HG03135 (cell line): ENCODE results near the gene ITIH5.

Source experiments
- ATAC-seq: cut with Tn5 transposase; IDR thresholded peaks from one replicate; pipeline ENCODE4 v1.9.1; 2021; ENCODE audit warnings: mild to moderate bottlenecking, moderate library complexity; ENCODE audit not compliant: unreplicated experiment

Gene ITIH5

DNA sequence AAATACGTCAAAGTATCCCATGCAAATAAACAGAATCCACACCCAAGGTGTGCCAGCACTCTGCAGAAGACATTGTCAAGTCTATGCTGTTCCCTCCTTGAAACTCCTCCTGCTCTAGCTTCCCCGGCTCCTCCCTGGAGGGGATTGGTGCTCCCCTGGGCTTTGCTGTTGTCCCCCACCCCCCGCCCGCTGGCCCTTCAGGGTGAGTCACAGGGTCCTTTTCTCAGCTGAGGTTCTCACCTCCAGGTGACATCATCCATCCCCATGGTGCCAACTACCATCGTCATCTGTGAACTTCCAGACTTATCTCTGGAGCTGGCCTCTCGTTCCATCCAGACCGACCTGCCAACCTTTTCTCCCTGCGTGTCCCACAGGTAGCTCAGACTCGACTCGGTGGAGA lies 77.0 kb downstream of the ITIH5 start:
- no peak for ATAC-seq

DNA sequence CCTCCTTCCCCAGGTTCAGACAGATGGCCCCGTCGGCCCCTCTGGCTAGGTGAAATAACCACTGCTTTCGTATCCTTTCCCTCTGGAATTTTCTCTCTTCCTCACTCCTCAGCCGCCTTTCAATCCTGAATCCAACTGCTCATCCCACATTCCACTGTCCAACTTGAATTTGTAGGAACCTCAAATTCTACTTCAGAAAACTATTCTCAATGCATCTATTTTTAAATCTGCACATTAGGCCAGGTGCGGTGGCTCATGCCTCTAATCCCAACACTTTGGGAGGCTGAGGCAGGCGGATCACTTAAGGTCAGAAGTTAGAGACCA lies 78.9 kb downstream of the ITIH5 start:
- ATAC-seq = no peak

DNA sequence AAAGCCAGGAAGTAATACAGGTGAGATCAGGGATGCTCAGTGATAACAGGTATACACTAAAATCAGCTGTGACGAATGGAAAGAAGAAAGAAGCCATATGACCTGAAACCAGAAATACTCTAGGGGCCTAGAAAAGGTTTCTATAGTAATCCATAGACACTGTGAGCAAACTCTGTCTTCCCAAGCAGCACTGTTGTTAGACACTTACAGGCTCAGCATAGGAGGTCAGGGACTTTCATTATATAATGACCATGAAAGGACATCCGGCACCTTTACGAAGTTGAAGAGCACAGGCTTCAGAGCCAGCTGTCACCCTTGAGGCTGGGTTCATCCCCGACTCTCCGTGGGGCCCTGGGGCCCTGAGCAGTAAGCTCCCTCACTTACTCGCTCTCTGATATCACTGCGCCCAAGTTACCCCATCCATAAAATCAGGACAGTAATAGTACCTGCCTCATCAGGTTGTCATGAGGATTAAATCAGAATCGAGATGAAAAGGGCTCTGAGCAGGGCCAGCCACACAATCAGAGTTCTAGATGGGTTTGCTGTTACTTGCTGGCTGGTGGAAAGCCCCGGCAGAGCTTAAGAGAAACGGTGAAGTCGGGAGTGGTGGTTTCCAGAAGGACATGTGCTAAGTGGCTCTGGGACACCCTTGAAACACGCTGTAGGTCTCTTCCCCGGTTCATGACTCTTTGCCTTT lies 79.5 kb downstream of the ITIH5 start:
- ATAC-seq = no peak

DNA sequence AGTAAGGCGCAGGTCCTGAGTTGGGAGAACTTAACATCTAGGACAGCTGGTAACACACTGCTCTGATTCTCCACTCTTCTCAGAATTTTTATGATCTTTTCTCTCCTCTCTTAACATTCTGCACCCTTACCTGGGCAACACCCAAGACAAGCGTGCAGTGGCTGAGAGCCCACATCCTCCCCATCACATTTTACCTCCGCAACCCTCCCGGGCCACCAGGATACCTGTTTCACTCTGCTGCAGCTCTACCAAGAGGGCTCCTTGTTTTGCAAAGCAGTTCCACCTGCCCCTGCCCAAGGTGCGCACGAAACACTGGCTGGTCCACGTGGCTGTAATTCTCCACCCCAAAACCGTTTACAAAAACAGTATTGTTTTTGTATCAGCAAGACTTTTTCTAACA lies 81.5 kb downstream of the ITIH5 start:
- no peak for ATAC-seq

DNA sequence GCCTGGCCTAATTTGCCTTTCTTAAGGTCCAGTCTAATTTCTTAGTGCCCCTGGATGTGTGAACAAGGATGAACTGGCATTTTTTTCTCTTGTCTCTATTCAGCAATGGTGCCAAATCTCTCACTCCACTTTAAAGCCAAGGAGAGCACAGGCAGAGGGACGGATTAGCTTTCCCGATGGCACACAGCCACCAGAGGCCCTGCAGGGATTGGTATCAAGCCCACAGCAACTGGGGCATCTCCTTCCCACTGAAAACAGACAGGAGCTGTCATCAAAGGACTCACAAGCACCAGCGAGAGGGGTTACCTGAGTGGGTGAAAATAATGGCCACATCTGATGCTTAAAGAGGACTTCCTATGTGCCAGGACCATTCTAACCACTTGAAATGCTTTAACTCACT lies 83.1 kb downstream of the ITIH5 start:
- ATAC-seq = no peak

DNA sequence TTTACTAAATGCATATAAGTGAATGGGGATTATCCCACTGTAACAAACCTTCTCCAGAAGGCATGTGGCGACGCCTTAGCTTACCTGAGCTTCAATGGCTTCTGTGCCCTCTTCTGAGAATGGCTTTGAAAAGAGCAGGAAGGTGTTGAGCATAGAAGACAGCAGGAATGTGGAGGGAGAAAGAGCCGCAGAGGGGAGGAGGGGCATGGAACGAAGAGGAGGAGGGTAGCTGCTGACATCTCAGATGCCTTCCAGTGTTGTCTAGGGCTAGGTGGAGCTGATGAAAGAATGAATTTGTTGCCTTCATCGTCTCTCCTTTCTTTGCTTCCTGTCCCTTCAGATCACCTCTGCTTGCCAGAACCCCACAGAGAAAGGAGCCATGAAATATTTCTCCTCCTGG lies 86.2 kb downstream of the ITIH5 start:
- ATAC-seq = no peak

DNA sequence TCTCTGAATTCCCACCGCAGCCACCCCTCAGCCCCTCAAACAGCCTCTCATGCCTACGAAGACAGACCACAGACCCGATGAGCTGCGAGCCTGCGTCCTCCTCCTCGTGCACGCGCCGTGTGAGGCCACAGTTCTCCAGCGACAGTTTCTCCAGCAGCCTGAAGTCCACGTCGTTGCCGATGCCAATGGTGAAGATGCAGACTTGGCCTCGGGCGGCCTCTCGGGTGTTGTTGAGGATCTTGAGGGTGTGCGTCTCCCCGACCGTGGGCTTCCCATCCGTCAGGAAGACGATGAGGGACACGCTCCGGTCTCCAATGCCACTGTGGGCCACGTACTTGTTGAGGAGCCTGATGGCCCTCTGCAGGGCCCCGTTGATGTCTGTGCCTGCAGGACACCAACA lies 87.1 kb downstream of the ITIH5 start:
- no peak for ATAC-seq

DNA sequence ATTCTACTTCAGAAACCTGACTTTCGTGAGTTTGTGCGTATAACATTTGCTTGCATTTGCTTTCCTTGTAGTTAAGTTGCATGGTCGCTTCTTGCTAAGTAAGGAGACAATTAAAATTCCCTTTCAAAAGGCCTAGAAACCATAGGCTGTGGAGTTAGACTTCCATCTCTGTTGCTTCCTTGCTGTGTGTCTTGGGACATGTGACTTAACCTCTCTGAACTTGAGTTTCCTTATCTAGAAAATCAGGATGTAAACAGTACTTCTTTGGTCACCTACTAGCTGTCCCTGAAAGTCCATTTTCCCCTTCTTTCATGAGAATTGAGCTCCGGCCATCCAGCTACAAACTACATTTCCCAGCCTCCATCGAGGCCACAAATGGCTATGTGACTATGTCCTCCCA lies 89.2 kb downstream of the ITIH5 start:
- ATAC-seq = no peak

DNA sequence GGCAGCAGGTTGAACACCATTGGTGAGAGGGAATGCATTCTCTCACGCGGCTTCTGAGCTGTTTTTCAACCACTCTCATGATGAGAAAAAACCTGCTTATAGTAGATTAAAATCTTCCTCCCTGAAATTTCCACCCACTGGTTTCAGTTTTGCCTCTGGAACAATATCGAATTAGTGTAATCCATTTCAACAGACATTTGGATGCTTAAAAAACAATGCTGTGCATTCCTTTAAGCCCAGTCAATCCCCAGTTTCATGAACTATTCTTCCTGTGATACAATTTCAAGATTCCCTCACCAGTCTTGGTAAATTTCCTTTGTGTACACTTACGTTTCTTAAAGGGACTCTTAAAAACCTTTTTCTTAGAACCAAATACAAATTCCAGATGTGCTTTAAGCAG lies 89.6 kb downstream of the ITIH5 start:
- ATAC-seq = no peak

DNA sequence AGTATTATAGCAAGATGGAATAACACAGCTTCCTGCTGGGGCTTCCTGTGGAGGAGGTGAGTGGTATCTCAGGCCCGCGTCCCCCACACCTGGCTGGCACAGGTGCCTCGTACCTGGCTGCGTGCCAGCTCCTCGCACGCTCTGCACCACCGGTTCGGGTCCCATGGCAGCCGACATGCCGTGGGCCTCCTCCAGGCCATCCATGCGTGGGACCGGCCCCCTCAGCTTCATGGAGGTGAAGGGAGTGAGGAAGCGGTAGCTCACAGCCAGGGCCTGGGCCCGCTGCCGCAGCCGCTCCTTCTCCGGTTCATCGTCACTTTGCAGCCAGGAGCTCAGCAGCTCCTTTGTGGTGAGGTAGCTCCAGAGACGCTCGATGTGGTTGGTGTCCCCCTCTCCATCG lies 90.4 kb downstream of the ITIH5 start:
- no peak for ATAC-seq

DNA sequence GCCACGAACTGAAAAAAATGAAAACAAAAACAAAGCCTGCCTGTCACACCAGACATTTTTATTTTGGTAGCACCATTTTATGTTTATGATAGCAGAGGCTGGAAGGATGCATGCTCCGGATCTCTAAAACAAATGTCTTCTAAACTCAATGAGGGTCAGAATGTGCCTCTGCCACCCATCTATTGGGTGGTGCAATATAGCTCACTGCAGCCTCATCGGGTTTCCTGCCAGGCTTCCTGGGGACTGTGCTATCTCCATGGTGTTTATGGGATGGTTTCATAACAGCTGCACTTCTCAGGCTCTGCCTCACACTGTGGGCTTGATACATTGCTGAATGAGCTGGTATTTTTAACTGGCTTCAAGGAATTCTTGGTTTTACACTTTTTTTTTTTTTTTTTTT lies 94.4 kb downstream of the ITIH5 start:
- no peak for ATAC-seq

DNA sequence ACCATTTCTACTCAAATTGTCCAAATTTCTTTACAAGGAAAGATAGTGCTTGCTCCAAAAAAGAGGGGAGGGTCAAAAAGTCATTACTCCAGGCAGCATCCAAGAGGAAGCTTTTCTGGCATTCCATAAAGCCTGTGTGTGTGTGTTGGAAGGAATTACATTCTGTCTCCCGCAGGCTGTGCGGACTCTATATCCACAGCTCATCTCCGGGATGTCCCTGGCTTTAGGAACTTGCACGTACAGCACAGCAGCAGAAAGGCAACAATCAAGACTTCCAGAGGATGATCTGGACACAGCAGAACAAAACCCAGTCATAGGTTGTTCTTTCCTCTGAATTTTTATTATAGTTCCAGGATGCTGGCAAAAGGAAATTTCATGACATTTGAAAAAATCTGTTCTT lies 94.8 kb downstream of the ITIH5 start:
- no peak for ATAC-seq

DNA sequence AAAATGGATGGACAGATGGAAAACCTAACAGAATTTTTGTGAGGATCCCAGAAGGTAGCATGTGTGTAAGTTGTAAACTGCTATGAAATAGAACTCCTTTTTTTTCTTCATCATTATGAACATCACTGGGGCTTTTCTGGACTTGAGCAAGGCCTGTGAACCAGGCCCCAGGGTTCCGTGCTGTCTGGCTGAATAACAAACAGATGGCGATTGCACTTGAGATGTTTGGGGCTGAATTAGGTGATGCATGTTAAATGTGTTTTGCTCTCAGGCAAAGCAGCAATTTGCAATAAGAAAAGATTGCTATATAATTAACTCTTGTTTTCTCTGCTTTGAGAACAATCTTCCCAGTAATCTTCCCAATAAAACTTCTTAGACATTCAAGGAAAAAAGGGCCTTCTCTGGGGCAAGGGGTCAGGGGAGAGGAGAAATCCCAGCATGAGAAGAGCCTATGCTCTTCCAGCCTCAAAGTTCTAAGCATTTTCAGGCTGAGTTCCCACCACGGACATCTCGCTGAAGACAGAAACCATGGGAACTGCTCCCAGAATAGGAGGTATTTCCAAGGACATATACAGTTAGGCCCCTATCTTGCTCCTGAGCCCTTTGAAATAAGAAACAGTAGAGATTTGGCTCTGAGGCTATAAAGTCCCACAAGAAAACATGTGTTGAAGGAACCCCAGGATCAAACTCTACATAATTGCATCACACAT lies 98.7 kb downstream of the ITIH5 start:
- ATAC-seq = no peak

DNA sequence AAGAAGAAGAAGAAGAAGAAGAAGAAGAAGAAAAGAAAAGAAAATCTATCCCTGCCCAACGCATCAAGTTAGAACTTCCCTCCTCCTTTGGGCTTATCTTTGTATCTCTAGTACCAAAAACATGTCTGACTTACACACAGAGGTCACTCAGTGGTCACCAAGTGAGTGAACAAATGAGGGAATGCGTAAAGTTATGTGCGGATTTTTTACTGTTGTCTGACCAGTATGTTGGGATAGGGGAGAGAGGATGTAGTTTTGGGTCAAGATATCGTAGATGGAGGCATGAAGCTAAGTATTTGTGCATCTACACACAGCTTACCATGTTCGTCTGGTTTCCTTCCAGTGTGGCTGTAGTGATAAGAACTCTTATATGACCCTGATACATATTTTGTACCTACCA lies 99.9 kb downstream of the ITIH5 start:
- ATAC-seq = no peak

DNA sequence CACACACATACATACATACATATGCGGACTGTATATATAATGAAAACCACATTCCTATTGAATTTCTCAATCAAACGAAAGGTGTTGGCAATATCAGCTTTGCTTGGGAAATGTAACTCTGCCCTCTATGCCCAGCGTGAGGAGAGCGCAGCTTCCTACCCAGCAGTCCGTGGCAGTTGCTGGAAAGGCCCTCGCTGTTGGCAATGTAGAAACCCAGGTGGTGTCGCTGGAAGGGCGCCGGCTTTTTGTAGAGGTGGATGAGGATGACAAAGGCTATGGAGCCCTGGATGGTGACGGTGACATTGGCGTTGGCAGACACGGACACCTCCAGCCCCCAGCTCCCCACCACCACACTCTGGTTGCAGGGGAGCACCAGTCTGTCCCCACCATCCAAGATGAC lies 100.9 kb downstream of the ITIH5 start:
- no peak for ATAC-seq

DNA sequence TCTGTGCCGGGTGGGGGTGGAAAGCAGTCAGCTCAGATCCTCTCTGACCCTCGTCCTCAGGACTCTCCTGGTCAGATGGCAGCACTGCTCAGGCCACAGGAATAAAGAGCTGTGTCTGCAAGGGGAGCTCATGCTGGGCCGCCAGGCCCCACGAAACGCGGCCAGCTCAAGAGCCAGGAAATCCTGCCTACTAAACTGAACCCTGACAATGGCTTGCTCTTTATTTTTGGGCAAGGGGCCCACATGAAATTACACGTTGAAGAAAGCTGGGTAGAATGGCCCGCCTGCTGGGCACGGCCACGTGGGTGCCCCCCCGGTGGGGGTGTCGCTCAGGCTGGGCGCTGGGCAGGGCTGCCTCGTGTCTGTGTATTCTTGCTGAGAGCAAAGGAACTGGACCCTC lies 103.0 kb downstream of the ITIH5 start:
- ATAC-seq = no peak

DNA sequence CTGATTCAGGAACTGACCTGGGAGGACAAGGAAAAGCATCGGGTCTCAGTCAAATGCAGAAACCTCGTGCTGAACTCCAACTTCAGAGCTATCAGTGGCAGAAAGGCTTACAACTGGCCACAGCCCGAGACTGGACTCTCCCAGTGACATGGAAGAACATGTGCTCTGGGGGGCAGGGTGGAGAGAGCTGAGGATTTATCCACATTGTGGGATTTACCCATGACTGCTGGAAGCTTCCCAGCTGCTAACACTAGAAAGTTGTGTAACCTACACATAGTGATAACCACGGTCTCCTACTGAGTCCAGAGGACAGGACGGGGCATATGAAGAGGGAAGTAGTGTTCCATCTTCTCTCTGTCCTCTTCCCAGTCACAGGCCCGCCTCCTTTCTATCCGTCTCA lies 103.4 kb downstream of the ITIH5 start:
- ATAC-seq = no peak

DNA sequence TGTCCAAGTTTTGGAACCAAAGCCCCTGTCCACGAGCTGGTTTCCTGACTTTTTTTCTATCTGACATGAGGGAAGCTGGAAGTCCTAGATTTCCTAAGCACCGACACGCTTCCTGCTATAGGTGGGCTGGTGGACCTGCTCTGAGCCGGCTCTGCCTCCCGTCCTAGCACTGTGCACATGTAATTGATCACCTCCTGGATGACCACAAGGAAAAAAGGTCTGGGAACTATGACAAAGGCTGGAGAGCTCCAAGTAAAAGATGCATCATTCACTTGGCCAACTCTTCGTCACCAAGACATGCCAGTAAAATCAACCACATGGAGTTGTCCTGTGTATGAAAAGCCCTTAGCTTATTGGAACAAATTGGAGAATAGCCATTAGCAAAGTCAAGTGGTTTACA lies 104.8 kb downstream of the ITIH5 start:
- ATAC-seq = no peak

DNA sequence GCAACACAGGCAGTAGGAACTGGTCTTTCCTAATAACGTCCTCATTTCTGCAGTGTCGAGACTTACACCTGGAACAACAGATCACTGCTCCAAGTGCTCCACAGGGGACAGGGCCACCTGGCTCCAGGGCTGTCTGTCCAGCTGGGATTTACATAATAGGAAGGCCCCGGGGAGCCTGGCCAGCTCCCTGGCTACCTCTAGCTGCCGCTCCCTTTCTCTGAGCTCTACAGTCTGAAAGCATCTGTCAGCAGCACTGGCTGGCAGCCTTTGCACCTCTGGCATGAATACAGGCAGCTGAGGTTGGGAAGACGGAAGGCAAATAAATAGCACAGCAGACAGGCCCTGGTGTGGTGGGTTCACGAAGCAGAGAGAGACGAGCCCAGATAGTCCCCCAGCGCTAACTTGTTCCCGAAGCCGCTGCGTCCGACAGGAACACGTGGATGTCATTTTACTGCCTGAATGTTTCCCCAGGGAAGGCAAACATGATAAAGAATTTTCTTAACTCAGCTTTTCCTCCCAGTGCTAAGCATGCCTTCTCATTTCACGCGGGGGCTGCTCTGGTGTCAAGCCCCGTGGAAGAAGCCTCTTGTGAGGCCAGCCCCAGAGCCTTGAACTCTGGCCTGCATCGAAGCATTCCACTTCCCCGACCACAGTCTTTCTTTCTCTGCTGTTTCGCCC lies 105.4 kb downstream of the ITIH5 start:
- ATAC-seq = no peak

DNA sequence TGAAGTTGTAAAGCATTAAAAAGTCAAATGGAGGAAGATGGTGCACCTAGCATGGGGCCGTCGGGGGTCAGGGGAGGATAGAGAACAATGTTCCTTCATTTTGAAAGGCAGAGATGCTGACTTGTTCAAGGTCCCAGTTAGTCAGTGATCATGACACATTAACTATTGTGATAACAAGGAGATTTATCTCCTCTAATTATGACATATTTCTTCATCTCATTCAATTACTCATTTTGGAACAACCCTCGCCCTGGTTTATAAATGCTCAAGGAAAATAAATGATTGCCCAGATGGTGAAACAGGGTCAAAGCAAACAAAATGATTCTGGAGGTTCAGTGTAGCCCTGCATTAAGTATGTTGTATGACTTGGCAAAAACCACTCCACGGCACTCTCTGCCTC lies 106.2 kb downstream of the ITIH5 start:
- ATAC-seq = no peak

DNA sequence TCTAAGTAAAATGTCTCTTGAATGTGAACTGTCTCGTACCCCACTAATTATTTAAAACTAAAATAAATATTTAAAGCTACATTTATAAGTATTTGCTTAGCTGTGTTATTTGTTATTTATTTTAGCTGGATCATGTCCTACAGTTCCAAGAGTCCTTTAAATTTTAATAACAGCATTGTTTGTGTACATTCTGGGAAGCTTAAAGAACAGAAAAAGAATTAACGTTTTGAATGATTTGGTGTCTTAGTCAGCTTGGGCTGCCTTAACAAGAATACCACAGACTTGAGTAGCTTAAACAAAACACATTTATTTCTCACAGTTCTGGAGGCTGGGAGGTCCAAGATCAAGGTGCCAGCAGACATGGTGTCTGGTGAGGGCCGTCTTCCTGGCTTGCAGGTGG lies 107.4 kb downstream of the ITIH5 start:
- no peak for ATAC-seq

DNA sequence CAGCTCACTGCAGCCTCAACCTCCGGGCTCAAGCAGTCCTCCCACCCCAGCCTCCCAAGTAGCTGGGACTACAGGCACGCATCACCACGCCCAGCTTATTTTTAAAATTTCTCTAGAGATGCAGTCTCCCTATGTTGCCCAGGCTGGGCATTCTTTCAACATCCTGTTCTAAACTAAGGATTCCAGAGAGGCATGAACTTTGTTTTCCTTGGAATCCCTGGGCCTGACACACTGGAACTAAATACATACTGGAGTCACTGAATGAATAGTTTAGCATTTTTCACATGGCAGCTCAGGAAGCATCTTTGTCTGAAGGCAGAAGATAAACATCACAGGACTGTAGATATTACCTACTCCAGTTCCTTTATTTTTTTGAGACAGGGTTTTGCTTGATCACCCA lies 108.7 kb downstream of the ITIH5 start:
- ATAC-seq = no peak

DNA sequence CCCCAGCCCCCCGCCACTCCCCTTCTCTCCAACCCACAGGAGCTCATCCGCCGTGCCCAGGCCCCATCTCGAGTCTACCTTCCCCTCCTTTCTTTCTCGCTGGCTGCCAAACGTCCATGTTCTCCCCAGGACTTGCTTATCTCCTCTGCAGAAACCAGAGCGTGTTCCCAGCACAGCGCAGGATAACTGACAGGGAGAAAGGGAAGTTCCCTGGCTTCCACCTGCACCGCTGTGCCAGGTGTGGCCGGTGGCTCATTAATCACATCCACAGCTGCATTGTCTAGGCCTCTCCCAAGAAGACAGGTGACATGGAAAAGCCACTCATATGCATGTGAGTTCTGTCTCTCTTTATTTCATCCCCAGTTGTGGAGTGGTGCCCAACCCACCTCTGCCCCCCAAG lies 113.2 kb downstream of the ITIH5 start:
- ATAC-seq = no peak
